VCaP (cell line): ENCODE data around the gene NOXA1.
A peak's percentile ranks its signal among the peaks of the same experiment; 100 is the strongest.
"Not testable (repeated sequence)": the region's sequence is repeated elsewhere in the genome, so short reads cannot be mapped to it uniquely, and the experiment has no call there.

Source experiments
- H3K27ac ChIP-seq: fragments of 450-650 bp; 2 replicates; pipeline ENCODE4 v1.5.1; 2017
- CTCF ChIP-seq: fragments of 450-650 bp; conservative IDR thresholded peaks from 2 replicates; pipeline ENCODE4 v1.5.1; 2017; ENCODE audit warnings: mild to moderate bottlenecking, moderate library complexity

The NOXA1 gene

GRCh38 chr9:137422604-137423513 lies at the start of gene NOXA1, which contains the start of gene EXD3:
NOXA1 (plus strand) TSS chr9:137423393; CDS start chr9:137423530, 137 bp downstream.
EXD3 (minus strand) TSS chr9:137423162; CDS start chr9:137395357, 27,805 bp downstream.
- H3K27ac ChIP-seq, result peak within 1 kb of the TSS; percentile 90
- TF ChIP-seq CTCF, result peak; percentile 98

GRCh38 chr9:137373611-137373980 lies 49.6 kb upstream of the NOXA1 start:
- TF ChIP-seq CTCF, result no peak
- H3K27ac ChIP-seq, result no peak overlapping the region

- no peak for TF ChIP-seq CTCF
- H3K27ac ChIP-seq, result no peak overlapping the region
Measured at GRCh38 chr9:137374131-137374845, 48.9 kb upstream of the NOXA1 start.

DNA sequence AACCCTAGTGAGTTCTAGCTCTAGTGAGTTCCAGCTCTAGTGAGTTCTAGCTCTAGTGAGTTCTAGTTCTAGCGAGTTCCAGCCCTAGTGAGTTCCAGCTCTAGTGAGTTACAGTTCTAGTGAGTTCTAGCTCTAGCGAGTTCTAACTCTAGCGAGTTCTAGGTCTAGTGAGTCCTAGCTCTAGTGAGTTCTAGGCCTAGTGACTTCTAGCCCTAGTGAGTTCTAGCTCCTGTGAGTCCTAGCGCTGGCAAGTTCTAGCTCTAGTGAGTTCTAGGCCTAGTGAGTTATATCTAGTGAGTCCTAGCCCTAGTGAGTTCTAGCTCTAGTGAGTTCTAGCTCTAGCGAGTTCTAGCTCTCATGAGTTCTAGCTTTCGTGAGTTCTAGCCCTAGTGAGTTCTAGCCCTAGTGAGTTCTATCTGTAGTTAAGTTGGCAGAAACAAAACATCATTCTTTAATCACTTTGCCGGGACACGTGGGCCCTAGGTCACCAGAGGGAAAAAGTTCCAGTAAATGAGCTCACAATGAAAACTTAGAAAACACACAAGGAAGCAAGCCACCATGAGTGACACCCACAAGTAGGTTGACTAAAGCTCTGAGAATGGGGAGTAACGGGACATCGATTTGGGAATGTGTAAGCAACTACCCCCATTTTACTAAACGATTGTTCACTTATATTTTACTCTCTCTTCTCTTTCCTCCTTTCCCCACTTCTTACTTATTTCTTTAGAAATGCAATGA lies 47.7 kb upstream of the NOXA1 start:
- no peak for TF ChIP-seq CTCF
- H3K27ac ChIP-seq, result no peak overlapping the region

GRCh38 chr9:137376386-137376785 lies 46.8 kb upstream of the NOXA1 start:
- no peak overlapping the region for H3K27ac ChIP-seq
- no peak for TF ChIP-seq CTCF

DNA sequence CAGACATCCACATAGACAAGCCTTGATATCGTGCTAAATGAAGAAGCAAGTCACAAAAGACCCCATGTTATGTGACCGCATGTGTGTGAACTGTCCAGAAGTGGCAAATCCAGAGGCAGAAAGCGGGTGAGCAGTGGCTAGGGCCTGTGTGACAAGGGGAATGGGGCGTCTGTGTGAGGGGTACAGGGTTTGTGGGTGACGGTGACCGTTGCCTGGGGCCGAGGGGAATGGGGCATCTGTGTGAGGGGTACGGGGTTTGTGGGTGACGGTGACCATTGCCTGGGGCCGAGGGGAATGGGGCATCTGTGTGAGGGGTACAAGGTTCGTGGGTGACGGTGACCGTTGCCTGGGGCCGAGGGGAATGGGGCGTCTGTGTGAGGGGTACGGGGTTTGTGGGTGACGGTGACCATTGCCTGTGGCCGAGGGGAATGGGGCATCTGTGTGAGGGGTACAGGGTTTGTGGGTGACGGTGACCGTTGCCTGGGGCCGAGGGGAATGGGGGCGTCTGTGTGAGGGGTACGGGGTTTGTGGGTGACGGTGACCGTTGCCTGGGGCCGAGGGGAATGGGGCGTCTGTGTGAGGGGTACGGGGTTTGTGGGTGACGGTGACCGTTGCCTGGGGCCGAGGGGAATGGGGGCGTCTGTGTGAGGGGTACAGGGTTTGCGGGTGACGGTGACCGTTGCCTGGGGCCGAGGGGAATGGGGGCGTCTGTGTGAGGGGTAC lies 44.3 kb upstream of the NOXA1 start:
- not testable (repeated sequence) for H3K27ac ChIP-seq

DNA sequence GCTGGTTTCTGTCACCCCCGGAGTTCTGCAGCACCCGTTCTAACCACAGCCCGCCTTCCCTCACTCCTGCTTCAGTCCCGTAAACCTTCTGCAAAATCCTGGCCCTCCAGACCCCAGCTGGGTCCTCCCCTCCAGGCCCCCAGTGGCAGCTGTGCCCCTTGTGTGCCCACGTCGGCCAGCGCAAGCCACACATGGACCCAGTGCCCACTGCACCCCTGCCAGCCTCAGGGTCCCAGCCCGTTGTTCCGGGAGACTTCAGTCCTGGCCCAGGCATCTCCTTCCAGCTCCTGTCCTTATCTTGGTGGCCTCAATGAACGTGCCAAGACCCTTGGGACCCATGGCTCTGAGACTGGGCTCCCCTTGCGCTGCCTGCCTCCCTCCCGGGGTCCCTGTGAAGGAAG lies 43.4 kb upstream of the NOXA1 start:
- no peak overlapping the region for H3K27ac ChIP-seq
- no peak for TF ChIP-seq CTCF
